22Rv1 (cell line): ENCODE measurements around the gene RTCB.

Experiments used
- ZFX ChIP-seq: fragments of 450-650 bp; IDR thresholded peaks from 2 replicates; pipeline ENCODE4 v1.6.1; 2017; ENCODE audit warnings: antibody characterized with exemption, borderline replicate concordance
- TF ChIP-seq, protein P1 (sequence below): fragments of 450-650 bp; IDR thresholded peaks from 2 replicates; pipeline ENCODE4 v1.5.1; 2017; ENCODE audit warnings: mild to moderate bottlenecking

DNA sequence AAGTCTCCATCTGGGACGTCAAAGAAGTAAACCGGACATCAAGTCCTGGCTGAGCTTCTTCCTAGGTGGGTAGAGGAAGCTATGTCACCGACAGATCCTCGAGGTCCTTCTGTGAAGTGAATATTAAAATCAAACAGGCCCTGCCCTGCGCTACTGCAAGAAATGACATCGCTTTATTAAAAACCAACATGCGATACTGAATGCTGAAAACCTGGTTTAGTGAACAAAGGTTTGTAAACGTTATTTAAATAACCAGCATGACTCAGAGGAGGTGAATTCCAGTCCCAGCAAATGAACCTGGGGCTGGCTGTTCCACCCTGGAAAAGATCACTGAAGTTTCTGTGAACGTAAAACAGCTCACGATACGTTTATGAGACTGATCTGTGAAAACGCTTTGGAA is 645 bp downstream of the RTCB start:
- TF ChIP-seq, protein P1, sequence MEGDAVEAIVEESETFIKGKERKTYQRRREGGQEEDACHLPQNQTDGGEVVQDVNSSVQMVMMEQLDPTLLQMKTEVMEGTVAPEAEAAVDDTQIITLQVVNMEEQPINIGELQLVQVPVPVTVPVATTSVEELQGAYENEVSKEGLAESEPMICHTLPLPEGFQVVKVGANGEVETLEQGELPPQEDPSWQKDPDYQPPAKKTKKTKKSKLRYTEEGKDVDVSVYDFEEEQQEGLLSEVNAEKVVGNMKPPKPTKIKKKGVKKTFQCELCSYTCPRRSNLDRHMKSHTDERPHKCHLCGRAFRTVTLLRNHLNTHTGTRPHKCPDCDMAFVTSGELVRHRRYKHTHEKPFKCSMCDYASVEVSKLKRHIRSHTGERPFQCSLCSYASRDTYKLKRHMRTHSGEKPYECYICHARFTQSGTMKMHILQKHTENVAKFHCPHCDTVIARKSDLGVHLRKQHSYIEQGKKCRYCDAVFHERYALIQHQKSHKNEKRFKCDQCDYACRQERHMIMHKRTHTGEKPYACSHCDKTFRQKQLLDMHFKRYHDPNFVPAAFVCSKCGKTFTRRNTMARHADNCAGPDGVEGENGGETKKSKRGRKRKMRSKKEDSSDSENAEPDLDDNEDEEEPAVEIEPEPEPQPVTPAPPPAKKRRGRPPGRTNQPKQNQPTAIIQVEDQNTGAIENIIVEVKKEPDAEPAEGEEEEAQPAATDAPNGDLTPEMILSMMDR = no peak
- no peak for TF ChIP-seq ZFX
